HG03025 (cell line): Measurements from ENCODE around the gene CUL7.
"Not testable (repeated sequence)": the region's sequence is repeated elsewhere in the genome, so short reads cannot be mapped to it uniquely, and the experiment has no call there.

Experiments used
- ATAC-seq: cut with Tn5 transposase; IDR thresholded peaks from one replicate; pipeline ENCODE4 v1.9.1; 2021; ENCODE audit warnings: mild to moderate bottlenecking, moderate library complexity; ENCODE audit not compliant: unreplicated experiment, low FRiP score

CUL7 gene

GRCh38 chr6:43020052-43020705 lies 33.5 kb downstream of the CUL7 start:
- no peak for ATAC-seq

GRCh38 chr6:43019152-43019551 lies 34.5 kb downstream of the CUL7 start:
- no peak for ATAC-seq

- no peak for ATAC-seq
Measured at GRCh38 chr6:43016943-43017334, 36.7 kb downstream of the CUL7 start.

GRCh38 chr6:43016176-43016942 lies 37.3 kb downstream of the CUL7 start:
- no peak for ATAC-seq

DNA sequence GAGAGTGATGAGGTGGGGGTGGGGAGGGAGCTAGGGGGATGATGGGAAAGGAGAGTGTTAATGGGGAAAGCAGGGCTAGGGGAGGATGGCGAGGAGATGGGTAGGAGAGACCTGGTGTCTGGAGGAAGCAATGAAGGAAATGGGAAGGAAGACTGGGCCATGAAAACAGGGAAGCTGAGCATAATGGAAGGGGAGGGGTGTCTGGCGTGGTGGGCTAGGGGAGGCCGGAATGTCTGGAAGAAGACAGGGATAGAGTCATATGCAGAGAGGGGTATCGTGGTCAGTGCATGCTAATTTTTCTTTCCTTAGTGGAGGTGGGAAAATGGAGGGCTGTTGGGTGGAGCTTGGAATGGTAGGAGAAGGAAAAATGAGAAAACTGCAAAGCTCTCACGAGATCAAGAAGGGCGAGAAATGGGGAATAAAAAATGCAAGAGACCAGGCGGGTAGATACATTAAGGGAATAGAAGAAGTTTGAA lies 39.2 kb downstream of the CUL7 start:
- ATAC-seq = no peak

- ATAC-seq = peak; percentile 89
Measured at GRCh38 chr6:43013843-43014433, 39.7 kb downstream of the CUL7 start, which contains the start of the genes KLHDC3 and MEA1. KLHDC3 (plus strand) TSS chr6:43014249; CDS start chr6:43017193, 2,944 bp downstream. MEA1 (minus strand) TSS chr6:43013946; CDS start chr6:43013813, 133 bp downstream.

DNA sequence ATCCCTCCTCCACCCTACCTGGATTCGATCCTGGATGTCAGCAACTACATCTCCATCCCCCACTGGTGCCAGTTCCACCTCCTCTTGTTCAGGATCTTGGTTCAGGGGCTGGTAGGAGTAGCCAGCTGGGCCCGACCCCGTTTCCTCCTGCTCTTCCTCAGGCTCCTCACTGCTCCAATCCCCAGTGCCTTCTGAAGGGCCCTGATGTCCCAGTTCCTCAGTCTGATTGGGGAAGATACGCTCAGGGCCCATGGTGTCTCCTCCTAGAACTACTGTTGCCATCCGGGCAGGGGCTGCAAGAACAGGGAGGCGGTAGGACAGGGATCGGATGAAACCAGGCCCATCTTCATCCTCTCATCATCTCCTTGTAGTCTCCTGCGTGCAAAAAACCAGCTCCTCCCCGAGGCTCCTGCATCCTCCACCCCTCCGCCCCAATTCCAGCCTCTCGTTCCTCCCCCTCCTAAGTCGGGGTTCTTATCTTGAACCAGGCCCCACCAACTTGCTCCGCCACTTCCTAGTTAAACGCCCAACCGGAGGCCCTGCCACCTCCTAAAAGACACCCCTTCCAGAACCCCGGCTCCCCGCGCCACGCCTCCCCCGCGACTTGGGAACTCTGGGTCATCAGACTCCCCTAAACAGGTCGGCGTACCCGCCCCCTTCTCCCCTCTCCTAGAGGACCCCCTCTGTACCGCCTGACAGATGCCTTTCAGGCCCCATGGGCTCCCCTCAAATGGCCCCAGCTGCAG lies 40.4 kb downstream of the CUL7 start:
- ATAC-seq = no peak

GRCh38 chr6:43012364-43012763 lies 41.3 kb downstream of the CUL7 start:
- ATAC-seq = no peak

DNA sequence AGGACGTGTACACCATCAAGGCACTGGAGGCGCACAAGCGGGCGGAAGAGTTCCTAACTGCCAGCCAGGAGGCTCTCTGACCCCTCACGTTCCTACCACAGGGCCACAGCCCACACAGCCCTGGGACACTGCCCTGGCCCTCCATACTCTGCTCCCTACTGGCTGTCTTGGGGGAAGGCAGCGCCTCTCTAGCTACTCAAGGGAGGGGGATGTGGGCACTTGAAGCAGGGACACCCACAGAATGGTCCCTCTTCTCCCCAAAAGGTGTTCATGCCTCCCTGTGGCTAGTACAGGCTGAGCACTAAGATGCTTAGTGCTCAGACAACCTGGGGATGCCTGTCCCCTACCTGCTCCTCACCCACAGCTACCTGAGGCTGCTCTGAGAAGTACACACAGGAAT lies 42.4 kb downstream of the CUL7 start:
- no peak for ATAC-seq

- ATAC-seq = no peak
Measured at GRCh38 chr6:43009124-43009523, 44.5 kb downstream of the CUL7 start.

DNA sequence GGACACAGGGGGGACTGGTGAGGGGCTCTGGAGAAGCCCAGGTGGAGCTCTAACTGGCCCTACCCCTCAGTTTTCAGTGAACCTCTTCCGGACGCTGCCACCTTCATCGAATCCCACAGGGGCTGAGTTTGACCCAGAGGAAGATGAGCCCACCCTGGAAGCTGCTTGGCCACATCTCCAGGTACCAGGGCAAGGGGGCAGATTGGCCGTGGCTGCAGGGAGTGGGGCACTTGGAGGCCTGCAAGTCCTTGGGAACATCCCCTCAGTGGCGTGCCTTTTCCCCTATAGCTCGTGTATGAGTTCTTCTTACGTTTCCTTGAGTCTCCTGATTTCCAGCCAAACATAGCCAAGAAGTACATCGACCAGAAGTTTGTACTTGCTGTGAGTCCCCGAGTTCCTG lies 46.5 kb downstream of the CUL7 start:
- no peak for ATAC-seq

GRCh38 chr6:43006251-43006650 lies 47.4 kb downstream of the CUL7 start:
- no peak for ATAC-seq

DNA sequence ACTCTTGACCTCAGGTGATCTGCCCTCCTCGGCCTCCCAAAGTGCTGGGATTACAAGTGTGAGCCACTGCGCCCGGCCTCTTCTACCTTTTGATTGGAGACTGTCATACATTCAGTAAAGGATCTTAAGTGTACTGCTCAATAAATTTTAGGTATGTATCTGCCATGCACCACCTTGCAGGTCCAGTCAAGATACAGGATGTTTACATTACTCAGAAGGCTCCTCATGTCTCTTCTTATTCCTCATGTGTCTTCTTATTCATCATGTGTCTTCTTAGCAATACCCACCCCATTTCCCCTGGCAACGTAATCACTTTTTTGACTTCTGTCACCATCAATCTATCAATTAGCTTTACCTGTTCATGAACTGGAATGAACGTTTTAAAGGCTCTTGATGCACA lies 47.8 kb downstream of the CUL7 start:
- ATAC-seq = no peak

DNA sequence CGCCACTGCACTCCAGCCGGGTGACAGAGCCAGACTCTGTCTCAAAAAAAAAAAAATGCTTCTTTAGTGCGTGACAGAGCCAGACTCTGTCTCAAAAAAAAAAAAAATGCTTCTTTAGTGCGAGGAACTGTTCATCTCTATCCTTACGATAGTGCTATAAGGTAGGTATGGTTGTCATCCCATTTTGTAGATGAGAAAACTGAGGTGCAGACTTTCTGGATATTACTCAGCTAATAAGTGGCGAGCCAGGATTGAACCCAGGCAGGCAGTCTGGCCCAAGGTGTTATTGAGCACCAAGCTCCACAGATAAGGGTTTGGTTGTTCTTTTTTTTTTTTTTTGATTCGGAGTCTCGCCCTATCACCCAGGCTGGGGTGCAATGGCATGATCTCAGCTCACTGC lies 51.8 kb downstream of the CUL7 start:
- ATAC-seq = no peak

- ATAC-seq = not testable (repeated sequence)
Measured at GRCh38 chr6:42998205-42998604, 55.4 kb downstream of the CUL7 start.

DNA sequence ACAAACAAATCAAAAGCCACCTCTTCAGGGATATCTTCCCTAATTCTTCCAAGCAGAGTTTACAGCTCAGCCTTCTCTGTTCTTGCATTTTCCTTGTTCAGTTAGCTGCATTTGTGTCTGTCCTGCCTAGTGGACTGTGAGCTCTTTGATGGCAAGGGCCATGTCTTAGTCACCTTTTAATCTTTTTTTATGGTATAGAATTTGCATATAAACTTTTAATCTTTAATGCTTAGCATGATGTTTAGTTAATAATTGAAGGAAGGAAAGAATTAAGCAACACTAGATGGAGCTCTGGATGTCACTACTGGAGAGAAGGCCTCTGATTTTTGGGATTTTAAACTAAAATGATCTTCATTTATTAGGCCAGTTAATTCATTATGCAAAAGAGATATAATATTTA lies 57.1 kb downstream of the CUL7 start:
- ATAC-seq = no peak

- no peak for ATAC-seq
Measured at GRCh38 chr6:42993445-42993844, 60.2 kb downstream of the CUL7 start.

- ATAC-seq = no peak
Measured at GRCh38 chr6:42989923-42990322, 63.7 kb downstream of the CUL7 start.

GRCh38 chr6:42988486-42989020 lies 65.1 kb downstream of the CUL7 start:
- no peak for ATAC-seq
